Heart right ventricle (tissue), 16 donors: ENCODE measurements around the gene PLB1. TPM values are rescaled to one million over a fixed set of nuclear protein-coding genes. Genes with fewer than 3 reads are reported as not detected.
"Not testable (repeated sequence)": the region's sequence is repeated elsewhere in the genome, so short reads cannot be mapped to it uniquely, and the experiment has no call there.

Source experiments
- ATAC-seq, 8 donors: fragments of 200-7000 bp; cut with Tn5 transposase; one replicate each; pipeline ENCODE4 v1.9.1; 2020; ENCODE audit warnings: mild to moderate bottlenecking in 8 of 8, moderate library complexity in 8 of 8, moderate number of reproducible peaks in 1 of 8
- DNase-seq, 2 donors: peaks; one replicate each; pipeline ENCODE4 v3.0.0-alpha.2; 2020
- H3K27ac ChIP-seq, 10 donors: fragments of 200-600 bp; sonication (generic) in 2 of 10; one replicate each; pipeline versions ENCODE4 v1.5.0 to v1.8.0; 2020 to 2022; ENCODE audit warnings: mild to moderate bottlenecking in 3 of 10
- H3K27me3 ChIP-seq, 7 donors: fragments of 200-600 bp; one replicate each; pipeline ENCODE4 v1.8.0; 2021 to 2022; ENCODE audit warnings: mild to moderate bottlenecking in 2 of 7
- H3K36me3 ChIP-seq, 9 donors: fragments of 200-600 bp; sonication (generic) in 1 of 9; one replicate each; pipeline versions ENCODE4 v1.5.0 to v1.8.0; 2020 to 2022; ENCODE audit warnings: mild to moderate bottlenecking in 2 of 9
- H3K4me1 ChIP-seq, 9 donors: fragments of 200-600 bp; sonication (generic) in 1 of 9; one replicate each; pipeline versions ENCODE4 v1.5.0 to v1.8.0; 2020 to 2022; ENCODE audit warnings: mild to moderate bottlenecking in 4 of 9
- H3K4me3 ChIP-seq, 10 donors: fragments of 200-600 bp; sonication (generic) in 2 of 10; one replicate each; pipeline versions ENCODE4 v1.5.0 to v1.8.0; 2020 to 2022; ENCODE audit warnings: mild to moderate bottlenecking in 7 of 10, moderate library complexity in 2 of 10
- H3K9me3 ChIP-seq, 11 donors: fragments of 200-600 bp in 10 of 11; sonication (generic) in 2 of 11; one replicate each; pipeline versions ENCODE4 v1.5.0 to v1.8.0; 2013 to 2022; ENCODE audit warnings: mild to moderate bottlenecking in 2 of 11, control low read depth in 1 of 11, moderate library complexity in 1 of 11
- WGBS, 2 donors: extraction: QIAGEN DNeasy Blood & Tissue Kit; methylation state at CpG; one replicate each; pipeline ENCODE4 v1.1.7; 2013; ENCODE audit warnings: inconsistent platforms in 1 of 2; 5-methylcytosine and 5-hydroxymethylcytosine counted together
- intact Hi-C, 10 donors: fragments of 100-400 bp; cut with DNase I; formaldehyde crosslinking; loops; one replicate each; pipeline versions ENCODE4 v1.11.1 to v1.14.2; 2022
- polyA plus RNA-seq, 2 donors: library from polyadenylated mRNA; stranded (reverse); fragments of 200-250 nt; gene quantifications; one replicate each; pipeline ENCODE4 v1.2.3, GENCODE V29; 2013
- total RNA-seq, 10 donors: library from RNA; stranded (reverse); fragmentation: NEBNext Ultra II Directional in 3 of 10; extraction: Animal tissue kit (Norgen Biotek cat#: 25700) in 3 of 10; gene quantifications; one replicate each; pipeline versions ENCODE4 v1.2.1 to v1.2.4, GENCODE V29; 2021 to 2023
- TF ChIP-seq, protein P1 (sequence below), 9 donors: fragments of 200-600 bp; sonication (generic) in 2 of 9; IDR thresholded peaks; one replicate each; pipeline versions ENCODE4 v1.5.0 to v1.8.0; 2021 to 2022; ENCODE audit warnings: antibody characterized with exemption in 9 of 9, mild to moderate bottlenecking in 5 of 9, moderate library complexity in 1 of 9
- donor health status: Arrhythmogenic right ventricular cardiomyopathy.
- donor health status: ischemic (EF 13 %, LVEDD 7.1; RV severe dilation, severe dysfunction).
- donor health status: healthy with polysubstance abuse.
- donor health status: DM: no; HTN: yes; CAD: no.
- donor health status: DM: no; HTN: no; CAD: no.
- donor health status: ischemic (EF 25% LVEDD 6.9; RV normal size, moderate dysfunction).
- donor health status: ischemic (EF 25% LVEDD 5.7; RV mildly dilated, moderate dysfunction).
- donor health status: healthy.
- donor health status: DM: yes; HTN: yes; CAD: no.
- donor health status: Ischemic cardiomyopathy.
- donor health status: ischemic (EF 35%, LVEDD 5.7; RV mildly dilated, moderate dysfunction).
- donor health status: nonischemic (EF 11% LVEDD 7.7; RV severe dilation, severe dysfunction).
- donor health status: DM: yes; HTN: yes; CAD: no.
- donor health status: PGD.
- donor health status: ischemic (EF 29% LVEDD 5.4; RV normal size, mild dysfunction).
- donor health status: nonischemic (EF 23%, LVEDD 6.1; RV moderate dilation, normal function).

Gene PLB1
- total and polyA plus RNA-seq, 12 donors: 0.34 to 6.1 (median 1.4) TPM

DNA sequence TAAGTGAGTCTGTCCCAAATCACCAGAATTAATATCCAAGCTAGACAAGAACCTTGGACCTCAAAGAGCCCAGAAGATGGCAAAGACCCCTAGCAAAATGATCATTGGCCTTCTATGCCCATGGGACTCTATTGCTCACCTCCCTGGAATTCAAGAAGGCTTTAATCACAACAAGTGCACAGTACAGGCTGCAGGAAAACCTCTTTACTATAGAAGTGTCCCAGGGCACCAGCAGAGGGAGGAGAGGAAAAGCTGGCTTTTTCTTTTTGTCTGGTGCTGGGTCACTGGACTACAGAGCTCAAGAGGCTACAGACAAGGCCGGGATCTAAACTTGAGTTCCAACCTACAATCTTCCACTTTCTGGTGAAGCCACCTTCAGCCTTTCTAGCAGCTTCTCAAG lies 167.5 kb downstream of the PLB1 start:
- H3K36me3 ChIP-seq: no peaks in the 10 kb centered on the region
- H3K4me3 ChIP-seq: no peak overlapping the region
- no peaks in the 10 kb centered on the region for H3K27me3 ChIP-seq
- H3K9me3 ChIP-seq: peaks cover 0 to 3% (median 0%) of the 10 kb centered on the region in 11 donors
- TF ChIP-seq, protein P1, sequence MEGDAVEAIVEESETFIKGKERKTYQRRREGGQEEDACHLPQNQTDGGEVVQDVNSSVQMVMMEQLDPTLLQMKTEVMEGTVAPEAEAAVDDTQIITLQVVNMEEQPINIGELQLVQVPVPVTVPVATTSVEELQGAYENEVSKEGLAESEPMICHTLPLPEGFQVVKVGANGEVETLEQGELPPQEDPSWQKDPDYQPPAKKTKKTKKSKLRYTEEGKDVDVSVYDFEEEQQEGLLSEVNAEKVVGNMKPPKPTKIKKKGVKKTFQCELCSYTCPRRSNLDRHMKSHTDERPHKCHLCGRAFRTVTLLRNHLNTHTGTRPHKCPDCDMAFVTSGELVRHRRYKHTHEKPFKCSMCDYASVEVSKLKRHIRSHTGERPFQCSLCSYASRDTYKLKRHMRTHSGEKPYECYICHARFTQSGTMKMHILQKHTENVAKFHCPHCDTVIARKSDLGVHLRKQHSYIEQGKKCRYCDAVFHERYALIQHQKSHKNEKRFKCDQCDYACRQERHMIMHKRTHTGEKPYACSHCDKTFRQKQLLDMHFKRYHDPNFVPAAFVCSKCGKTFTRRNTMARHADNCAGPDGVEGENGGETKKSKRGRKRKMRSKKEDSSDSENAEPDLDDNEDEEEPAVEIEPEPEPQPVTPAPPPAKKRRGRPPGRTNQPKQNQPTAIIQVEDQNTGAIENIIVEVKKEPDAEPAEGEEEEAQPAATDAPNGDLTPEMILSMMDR (IDR thresholded peaks at IDR 0.05): peak in 5 of 9 donors; percentile 15 to 27 (median 16)
- ATAC-seq: peak in 1 of 8 donors; percentile 26
- intact Hi-C loops: loop anchor here in 3 of 10 donors (2.0 to 10.0 kb wide), 4 partner anchors 36 to 89 kb away; partner anchors contain the start of gene PPP1CB (in 2 of the 3)
- 33 to 93% methylated on average over 1 of the region's 1 CpG for WGBS, 2 donors
- no peak for DNase-seq
- H3K27ac ChIP-seq: peak overlapping the region in 8 of 10 donors; percentile 2 to 73 (median 64)
- peaks cover 11 to 62% (median 54%) of the 10 kb centered on the region in 9 donors for H3K4me1 ChIP-seq

- WGBS, 2 donors: 44 to 46% methylated on average over 22 of the region's 22 CpGs
- peaks cover 11 to 62% (median 49%) of the 10 kb centered on the region in 9 donors for H3K4me1 ChIP-seq
- TF ChIP-seq, protein P1 (IDR thresholded peaks at IDR 0.05): no peak
- peak overlapping the region in 8 of 10 donors; percentile 39 to 67 (median 60) for H3K27ac ChIP-seq
- H3K4me3 ChIP-seq: no peak overlapping the region
- ATAC-seq (peak; percentile 32 to 71 (median 51)), DNase-seq (no peak)
- no peaks in the 10 kb centered on the region for H3K36me3 ChIP-seq
- no peaks in the 10 kb centered on the region for H3K27me3 ChIP-seq
- intact Hi-C loops: loop anchor here in 3 of 10 donors (5.0 to 10.0 kb wide), 3 partner anchors 37 to 88 kb away; partner anchors contain the start of gene PPP1CB (in 1 of the 3)
- no peaks in the 10 kb centered on the region for H3K9me3 ChIP-seq
Measured at GRCh38 chr2:28664120-28664842, 168.4 kb downstream of the PLB1 start.

DNA sequence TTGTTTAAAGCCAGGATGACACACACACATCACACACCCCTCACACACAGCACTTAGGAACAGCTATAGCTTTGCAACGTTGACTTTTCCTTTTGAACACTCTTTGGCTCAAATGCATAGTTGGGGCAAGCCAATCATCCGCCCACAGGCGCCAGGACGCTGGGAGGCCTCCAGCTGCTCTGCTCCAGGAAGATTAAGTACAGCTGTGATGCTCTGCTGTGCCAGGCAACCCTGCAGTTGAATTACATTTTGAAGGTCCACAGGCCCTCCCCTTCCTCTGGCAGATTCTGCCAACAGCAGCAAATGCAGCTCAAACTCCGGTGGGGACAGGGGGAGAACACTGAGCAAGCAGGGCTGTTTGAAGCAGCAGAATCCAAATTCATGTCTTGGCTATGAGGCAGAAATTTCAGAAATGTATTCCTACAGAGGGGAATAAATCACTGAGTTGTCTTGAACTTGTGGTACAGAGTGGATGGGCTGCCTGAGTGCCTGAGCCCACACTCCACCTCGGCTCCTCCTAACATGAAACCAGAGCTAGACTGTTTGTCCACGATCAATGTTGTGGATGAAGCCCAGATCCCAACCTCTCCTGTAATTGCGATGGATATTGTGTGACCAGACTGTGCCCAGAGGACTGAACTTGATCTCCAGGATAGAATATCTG lies 169.3 kb downstream of the PLB1 start:
- no peak overlapping the region for H3K4me3 ChIP-seq
- H3K36me3 ChIP-seq: no peaks in the 10 kb centered on the region
- WGBS, 2 donors: 41 to 42% methylated on average over 8 of the region's 8 CpGs
- intact Hi-C loops: loop anchor here in 1 of 10 donors (10.0 kb wide), 1 partner anchor 70 kb away; no protein-coding TSS in a partner anchor
- ATAC-seq (peak; percentile 48 to 85 (median 74)), DNase-seq (peak; percentile 62 to 74)
- peaks cover 11 to 62% (median 49%) of the 10 kb centered on the region in 9 donors for H3K4me1 ChIP-seq
- no peaks in the 10 kb centered on the region for H3K27me3 ChIP-seq
- H3K9me3 ChIP-seq: no peaks in the 10 kb centered on the region
- peak overlapping the region in 8 of 10 donors; percentile 0 to 67 (median 60) for H3K27ac ChIP-seq
- TF ChIP-seq, protein P1 (IDR thresholded peaks at IDR 0.05): no peak

DNA sequence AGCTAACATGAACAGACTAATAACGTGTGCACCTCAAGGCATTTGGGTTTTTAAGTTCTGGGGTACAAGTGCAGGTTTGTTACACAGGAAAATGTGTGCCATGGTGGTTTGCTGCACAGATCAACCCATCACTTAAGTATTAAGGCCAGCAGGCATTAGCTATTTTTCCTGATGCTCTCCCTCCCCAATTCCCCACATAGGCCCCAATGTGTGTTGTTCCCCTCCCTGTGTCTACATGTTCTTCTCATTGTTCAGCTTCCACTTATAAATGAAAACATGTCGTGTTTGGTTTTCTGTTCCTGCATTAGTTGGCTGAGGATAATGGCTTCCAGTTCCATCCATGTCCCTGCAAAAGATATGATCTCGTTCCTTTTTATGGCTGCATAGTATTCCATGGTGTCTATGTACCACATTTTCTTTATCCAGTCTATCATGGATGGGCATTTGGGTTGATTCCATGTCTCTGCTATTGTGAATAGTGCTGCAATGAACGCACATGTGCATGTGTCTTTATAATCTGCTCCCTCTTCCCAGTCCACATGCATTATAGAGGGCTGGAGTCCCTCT lies 170.0 kb downstream of the PLB1 start:
- H3K27ac ChIP-seq: peak overlapping the region in 7 of 10 donors; percentile 0 to 67 (median 58)
- peaks cover 7 to 55% (median 43%) of the 10 kb centered on the region in 9 donors for H3K4me1 ChIP-seq
- not testable (repeated sequence) for DNase-seq, H3K36me3 ChIP-seq, ATAC-seq, H3K27me3 ChIP-seq, H3K4me3 ChIP-seq, H3K9me3 ChIP-seq
- intact Hi-C loops: loop anchor here in 1 of 10 donors (10.0 kb wide), 1 partner anchor 71 kb away; no protein-coding TSS in a partner anchor
- WGBS, 2 donors: 72 to 87% methylated on average over 4 of the region's 4 CpGs
